ENCODE results near the gene POLH. TPM values are rescaled to one million over a fixed set of nuclear protein-coding genes. Genes with fewer than 3 reads are reported as not detected.

The POLH gene
- total RNA-seq, 1 experiment from 2014 or later = 8.2 TPM

GRCh38 chr6:43627008-43627825, 51.2 kb downstream of the POLH start:
- H3K4me2 ChIP-seq (ENCODE audit: low read length) = peak overlapping the region; percentile 100
- intact Hi-C loops (cut with micrococcal nuclease) = no loop called here
- no peaks in the 10 kb centered on the region for H3K27me3 ChIP-seq (ENCODE audit: low read length)
- H3K9me2 ChIP-seq (replicated peaks; ENCODE audit: low read length) = no peaks in the 10 kb centered on the region
- H4K20me1 ChIP-seq (ENCODE audit: low read length) = no peaks in the 10 kb centered on the region
- H3F3A ChIP-seq (ENCODE audit: low read length, unreplicated experiment) = no peaks in the 10 kb centered on the region
- POLR2A ChIA-PET (ENCODE audit: unreplicated experiment) = interaction anchor here (0.5 kb wide), 1 partner anchor 845 kb away, joined by 22 read pairs; the partner anchor contains the start of gene BICRAL
- no peak overlapping the region; the same call in 1 of the 2 replicates for H2AFZ ChIP-seq (ENCODE audit: low read length)
- DNase-seq (peak; percentile 97), ATAC-seq (peak; percentile 18)
- H3K79me2 ChIP-seq (ENCODE audit: low read length) = peaks cover 31% of the 10 kb centered on the region
- CTCF ChIA-PET = no interaction called here
- H3K27ac ChIP-seq (ENCODE audit: low read length) = peak overlapping the region; percentile 68
- no peaks in the 10 kb centered on the region for H3K9me3 ChIP-seq (ENCODE audit: low read length)
- peak overlapping the region; percentile 46 for H3K4me3 ChIP-seq (ENCODE audit: low read length)
- peaks cover 27% of the 10 kb centered on the region for H3K4me1 ChIP-seq (ENCODE audit: insufficient read depth, low read length)
- peaks cover 30% of the 10 kb centered on the region for H3K36me3 ChIP-seq (ENCODE audit: low read depth, low read length)
- BruUV-seq (replicated peaks) = no TSS peak
- peak overlapping the region; percentile 39 for H3K9ac ChIP-seq (ENCODE audit: low read length)
- no peak for TF ChIP-seq EZH2 (IDR thresholded peaks at IDR 0.05; ENCODE audit: low read length, unreplicated experiment)
- no peak for TF ChIP-seq CTCF (conservative IDR thresholded peaks at IDR 0.05; ENCODE audit: low read depth, low read length)
- no peak for TF ChIP-seq EZH2phosphoT487 (IDR thresholded peaks at IDR 0.05; ENCODE audit: borderline replicate concordance, low read length)

- BruUV-seq (replicated peaks) = TSS peak; percentile 42
- CTCF ChIA-PET = interaction anchor here (0.9 kb wide), 1 partner anchor 146 kb away, joined by 6 read pairs; no protein-coding TSS in a partner anchor
- H3K9me2 ChIP-seq (replicated peaks; ENCODE audit: low read length) = no peaks in the 10 kb centered on the region
- no peaks in the 10 kb centered on the region for H3F3A ChIP-seq (ENCODE audit: low read length, unreplicated experiment)
- no peaks in the 10 kb centered on the region for H4K20me1 ChIP-seq (ENCODE audit: low read length)
- H3K4me2 ChIP-seq (ENCODE audit: low read length) = peak overlapping the region; percentile 100
- peak overlapping the region; percentile 92 for H3K9ac ChIP-seq (ENCODE audit: low read length)
- peaks cover 31% of the 10 kb centered on the region for H3K79me2 ChIP-seq (ENCODE audit: low read length)
- peak; percentile 20 for DNase-seq
- no peak for TF ChIP-seq EZH2phosphoT487 (IDR thresholded peaks at IDR 0.05; ENCODE audit: borderline replicate concordance, low read length)
- no peak for TF ChIP-seq EZH2 (IDR thresholded peaks at IDR 0.05; ENCODE audit: low read length, unreplicated experiment)
- no peak for TF ChIP-seq CTCF (conservative IDR thresholded peaks at IDR 0.05; ENCODE audit: low read depth, low read length)
- peak overlapping the region; percentile 60 for H3K27ac ChIP-seq (ENCODE audit: low read length)
- peak overlapping the region; percentile 89 for H2AFZ ChIP-seq (ENCODE audit: low read length)
- intact Hi-C loops (cut with micrococcal nuclease) = no loop called here
- H3K4me3 ChIP-seq (ENCODE audit: low read length) = peak overlapping the region; percentile 100
- ATAC-seq = peak; percentile 6
- no peaks in the 10 kb centered on the region for H3K27me3 ChIP-seq (ENCODE audit: low read length)
- no peaks in the 10 kb centered on the region for H3K9me3 ChIP-seq (ENCODE audit: low read length)
- peaks cover 27% of the 10 kb centered on the region for H3K4me1 ChIP-seq (ENCODE audit: insufficient read depth, low read length)
- H3K36me3 ChIP-seq (ENCODE audit: low read depth, low read length) = peaks cover 26% of the 10 kb centered on the region
- POLR2A ChIA-PET (ENCODE audit: unreplicated experiment) = interaction anchor here (0.6 to 0.9 kb wide), 4 partner anchors 38 to 1315 kb away, joined by 3 to 11 read pairs (median 4); partner anchors contain the start of genes POLH, VEGFA and XPO5
Measured at GRCh38 chr6:43628393-43629103, 52.6 kb downstream of the POLH start.
